Esophagus (tissue), 2 donors: ENCODE measurements around the gene ACBD6. TPM values are rescaled to one million over a fixed set of nuclear protein-coding genes. Genes with fewer than 3 reads are reported as not detected.

Experiments used
- H3K27ac ChIP-seq, 2 donors: one replicate each; pipeline ENCODE4 v1.5.1; 2013; ENCODE audit warnings: low read depth in 2 of 2, mild to moderate bottlenecking in 2 of 2, inconsistent platforms in 1 of 2, low read length in 1 of 2, moderate library complexity in 1 of 2
- H3K27me3 ChIP-seq, 2 donors: one replicate each; pipeline ENCODE4 v1.6.1; 2013; ENCODE audit warnings: low read length in 2 of 2, control low read depth in 1 of 2, mild to moderate bottlenecking in 1 of 2; ENCODE audit not compliant: insufficient read depth in 2 of 2, control insufficient read depth in 1 of 2
- H3K36me3 ChIP-seq, 2 donors: one replicate each; pipeline ENCODE4 v1.6.1; 2013; ENCODE audit warnings: low read length in 1 of 2; ENCODE audit not compliant: control insufficient read depth in 2 of 2, insufficient read depth in 2 of 2
- H3K4me1 ChIP-seq, 2 donors: one replicate each; pipeline ENCODE4 v1.6.1; 2013; ENCODE audit warnings: low read length in 1 of 2; ENCODE audit not compliant: control insufficient read depth in 2 of 2, insufficient read depth in 2 of 2
- H3K4me3 ChIP-seq, 2 donors: one replicate each; pipeline ENCODE4 v1.5.1; 2013; ENCODE audit warnings: low read length in 2 of 2, mild to moderate bottlenecking in 2 of 2, low read depth in 1 of 2, moderate library complexity in 1 of 2
- H3K9me3 ChIP-seq, 2 donors: one replicate each; pipeline ENCODE4 v1.6.1; 2013; ENCODE audit warnings: mild to moderate bottlenecking in 2 of 2, low read depth in 1 of 2, low read length in 1 of 2, moderate library complexity in 1 of 2; ENCODE audit not compliant: control insufficient read depth in 2 of 2, insufficient read depth in 1 of 2
- WGBS, 2 donors: extraction: QIAGEN DNeasy Blood & Tissue Kit; methylation state at CpG; one replicate each; pipeline ENCODE4 v1.1.7; 2013; 5-methylcytosine and 5-hydroxymethylcytosine counted together
- polyA plus RNA-seq, 2 donors: library from polyadenylated mRNA; stranded (reverse); fragments of 200-250 nt; gene quantifications; one replicate each; pipeline ENCODE4 v1.2.3, GENCODE V29; 2013
- donor health status: healthy with polysubstance abuse.
- donor health status: Bipolar disorder and iron deficiency.

The ACBD6 gene
- polyA plus RNA-seq, 2 donors, result 20.4 to 23.0 TPM

DNA sequence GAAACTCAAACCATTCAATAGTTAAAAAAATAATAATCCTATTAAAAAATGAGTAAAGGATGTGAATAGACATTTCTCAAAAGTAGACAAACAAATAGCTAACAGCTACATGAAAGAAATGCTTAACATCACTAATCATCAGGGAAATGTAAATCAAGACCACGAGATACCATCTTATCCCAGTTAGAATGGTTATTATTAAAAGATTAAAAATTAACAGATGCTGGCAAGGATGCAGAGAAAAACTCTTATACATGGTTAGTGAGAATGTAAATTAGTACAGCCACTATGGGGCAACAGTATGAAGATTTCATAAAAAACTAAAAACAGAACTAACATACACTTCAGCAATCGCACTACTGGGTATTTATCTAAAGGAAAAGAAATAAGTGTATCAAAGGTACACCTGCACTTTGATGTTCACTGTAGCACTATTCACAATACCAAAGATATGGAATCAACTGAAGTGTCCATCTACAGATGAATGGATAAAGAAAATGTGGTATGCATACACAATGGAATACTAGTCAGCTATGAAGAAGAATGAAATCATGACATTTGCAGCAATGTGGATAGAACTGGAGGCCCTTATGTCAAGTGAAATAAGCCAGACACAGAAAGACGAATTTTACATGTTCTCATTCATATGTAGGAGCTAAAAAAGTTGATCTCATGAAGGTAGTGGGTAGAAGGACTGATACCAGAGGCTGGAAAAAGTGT is 117.9 kb downstream of the ACBD6 start:
- Histone ChIP-seq H3K27ac (no peak overlapping the region), H3K36me3 (no peaks in the 10 kb centered on the region), H3K9me3 (peaks cover 0 to 3% of the 10 kb centered on the region in 2 donors), H3K4me1 (no peaks in the 10 kb centered on the region), H3K4me3 (no peak overlapping the region), H3K27me3 (no peaks in the 10 kb centered on the region)
- 87 to 93% methylated on average over 3 of the region's 3 CpGs for WGBS, 2 donors

DNA sequence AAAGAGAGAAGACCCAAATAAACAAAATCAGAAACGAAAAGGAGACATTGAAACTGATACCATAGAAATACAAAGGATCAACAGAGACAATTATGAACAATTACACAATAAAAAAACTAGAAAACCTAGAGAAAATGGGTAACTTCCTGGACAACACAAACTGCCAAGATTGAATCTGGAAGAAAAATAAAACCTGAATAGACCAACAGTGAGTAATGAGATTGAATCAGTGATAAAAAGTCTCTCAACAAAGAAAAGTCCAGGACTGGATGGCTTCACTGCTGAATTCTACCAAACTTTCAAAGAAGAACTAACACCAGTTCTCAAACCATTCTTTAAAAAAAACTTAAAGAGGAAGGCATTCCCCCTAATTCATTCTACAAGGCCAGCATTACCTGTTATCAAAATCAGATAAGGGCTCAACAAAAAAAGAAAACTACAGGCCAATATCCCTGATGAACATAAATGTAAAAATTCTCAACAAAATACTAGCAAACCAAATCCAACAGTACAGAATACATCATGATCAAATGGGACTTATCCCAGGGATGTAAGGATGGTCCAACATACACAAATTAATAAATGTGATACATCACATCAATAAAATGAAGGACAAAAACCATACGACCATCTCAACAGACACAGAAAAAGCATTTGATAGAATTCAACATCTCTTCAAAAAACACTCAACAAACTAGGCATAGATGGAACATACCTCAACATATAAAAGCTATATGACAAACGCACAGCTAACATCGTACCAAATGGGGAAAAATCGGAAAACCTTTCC is 119.9 kb downstream of the ACBD6 start:
- 87 to 91% methylated on average over 5 of the region's 5 CpGs for WGBS, 2 donors
- Histone ChIP-seq H3K4me3 (no peak overlapping the region), H3K36me3 (no peaks in the 10 kb centered on the region), H3K4me1 (no peaks in the 10 kb centered on the region), H3K27me3 (no peaks in the 10 kb centered on the region), H3K27ac (no peak overlapping the region), H3K9me3 (peaks cover 0 to 3% of the 10 kb centered on the region in 2 donors)

DNA sequence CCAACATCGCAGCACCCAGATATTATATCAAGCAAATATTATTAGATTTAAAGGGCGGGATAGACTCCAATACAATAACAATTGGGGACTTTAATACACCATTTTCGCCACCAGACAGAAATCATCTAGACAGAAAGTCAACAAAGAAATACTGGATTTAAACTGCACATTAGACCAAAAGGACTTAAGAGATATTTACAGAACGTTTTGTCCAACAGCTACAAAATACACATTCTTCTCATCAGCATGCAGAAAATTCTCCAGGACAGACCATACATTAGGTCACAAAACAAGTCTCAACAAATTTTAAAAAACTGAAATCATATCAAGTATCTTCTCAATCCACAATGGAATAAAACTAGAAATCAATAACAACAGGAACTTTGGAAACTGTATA is 121.2 kb downstream of the ACBD6 start:
- H3K9me3 ChIP-seq, result peaks cover 0 to 3% of the 10 kb centered on the region in 2 donors
- H3K4me3 ChIP-seq, result no peak overlapping the region
- 83 to 88% methylated on average over 4 of the region's 4 CpGs for WGBS, 2 donors
- H3K27me3 ChIP-seq, result no peaks in the 10 kb centered on the region
- no peak overlapping the region for H3K27ac ChIP-seq
- no peaks in the 10 kb centered on the region for H3K36me3 ChIP-seq
- H3K4me1 ChIP-seq, result no peaks in the 10 kb centered on the region

DNA sequence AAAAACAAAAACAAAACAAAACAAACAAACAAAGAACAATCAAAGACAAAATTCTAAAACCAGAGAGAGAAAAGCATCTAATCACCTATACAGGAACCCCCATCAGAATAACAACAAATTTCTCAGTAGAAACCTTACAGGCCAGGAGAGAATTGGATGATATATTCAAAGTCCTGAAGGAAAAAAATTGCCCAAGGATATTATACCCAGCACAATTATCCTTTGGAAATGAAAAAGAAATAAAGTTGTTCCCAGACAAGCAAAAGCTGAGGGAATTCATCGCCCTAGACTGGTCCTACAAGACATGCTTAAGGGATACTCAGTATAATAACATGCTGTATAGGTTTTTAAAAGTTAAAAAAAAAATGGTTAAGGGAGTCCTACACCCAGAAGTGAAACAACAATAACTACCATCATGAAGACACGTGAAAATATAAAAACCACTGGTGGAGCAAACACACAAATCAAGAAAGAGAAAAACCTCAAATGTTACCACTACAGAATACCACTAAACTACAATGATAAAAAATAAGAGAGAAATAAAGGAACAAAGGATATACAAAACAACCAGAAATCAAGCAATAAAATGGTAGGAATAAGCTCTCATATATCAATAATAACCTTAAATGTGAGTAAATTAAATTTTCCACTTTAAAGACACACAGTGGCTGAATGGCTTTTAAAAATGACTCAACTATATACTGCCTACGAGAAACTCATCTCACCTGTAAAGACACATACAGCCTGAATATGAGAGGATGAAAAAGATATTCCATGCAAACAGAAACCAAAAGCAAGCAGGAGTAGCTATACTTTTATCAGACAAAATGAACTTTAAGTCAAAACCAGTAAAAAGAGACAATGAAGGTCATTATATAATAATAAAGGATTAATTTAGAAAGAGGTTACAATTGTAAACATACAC is 121.9 kb downstream of the ACBD6 start:
- Histone ChIP-seq H3K27me3 (no peaks in the 10 kb centered on the region), H3K36me3 (no peaks in the 10 kb centered on the region), H3K4me1 (no peaks in the 10 kb centered on the region), H3K27ac (no peak overlapping the region), H3K4me3 (no peak overlapping the region), H3K9me3 (peaks cover 0 to 3% of the 10 kb centered on the region in 2 donors)
- WGBS, 2 donors, result 87% methylated on average over 3 of the region's 3 CpGs

DNA sequence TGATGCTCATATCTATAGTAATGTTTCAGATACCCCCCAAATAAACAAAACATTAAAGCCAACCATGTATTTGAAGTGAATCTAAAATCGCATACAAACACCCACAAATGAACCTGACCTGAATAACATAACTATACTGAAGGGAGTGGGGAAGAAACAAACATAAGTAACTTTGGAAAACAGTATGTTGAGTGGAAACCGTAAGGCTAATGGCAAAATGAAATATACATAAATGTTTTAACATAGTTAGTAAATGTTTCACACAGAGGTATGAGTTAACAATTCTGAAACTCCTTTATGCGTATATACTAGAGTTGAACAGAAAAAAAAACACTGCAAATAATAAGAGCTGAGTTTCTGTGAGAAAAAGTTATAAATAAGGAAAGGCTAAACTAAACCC is 125.6 kb downstream of the ACBD6 start:
- Histone ChIP-seq H3K27ac (no peak overlapping the region), H3K27me3 (no peaks in the 10 kb centered on the region), H3K4me3 (no peak overlapping the region), H3K9me3 (peaks cover 0 to 3% of the 10 kb centered on the region in 2 donors), H3K4me1 (no peaks in the 10 kb centered on the region), H3K36me3 (no peaks in the 10 kb centered on the region)
- WGBS, 2 donors, result 95 to 98% methylated on average over 3 of the region's 3 CpGs

DNA sequence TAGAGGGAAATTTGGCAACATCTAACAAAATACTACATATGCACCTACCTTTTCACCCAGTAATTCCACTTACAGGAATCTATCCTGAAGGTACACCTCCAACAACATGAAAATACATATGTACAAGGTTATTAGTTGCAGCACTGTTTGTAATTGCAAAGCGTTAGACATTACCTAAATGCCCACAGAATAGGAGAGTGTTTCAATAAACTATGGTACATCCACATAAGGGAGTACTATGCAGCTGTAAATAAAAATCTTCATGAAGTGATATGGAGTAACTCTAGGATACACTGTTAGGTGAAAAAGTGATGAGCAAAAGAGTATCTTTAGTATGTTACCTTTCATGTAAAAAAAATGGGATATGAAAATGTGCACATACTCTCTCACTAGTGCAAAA is 126.1 kb downstream of the ACBD6 start:
- Histone ChIP-seq H3K27me3 (no peaks in the 10 kb centered on the region), H3K36me3 (no peaks in the 10 kb centered on the region), H3K4me1 (no peaks in the 10 kb centered on the region), H3K9me3 (peaks cover 0 to 3% of the 10 kb centered on the region in 2 donors), H3K27ac (no peak overlapping the region), H3K4me3 (no peak overlapping the region)
- 95 to 96% methylated on average over 1 of the region's 1 CpG for WGBS, 2 donors

DNA sequence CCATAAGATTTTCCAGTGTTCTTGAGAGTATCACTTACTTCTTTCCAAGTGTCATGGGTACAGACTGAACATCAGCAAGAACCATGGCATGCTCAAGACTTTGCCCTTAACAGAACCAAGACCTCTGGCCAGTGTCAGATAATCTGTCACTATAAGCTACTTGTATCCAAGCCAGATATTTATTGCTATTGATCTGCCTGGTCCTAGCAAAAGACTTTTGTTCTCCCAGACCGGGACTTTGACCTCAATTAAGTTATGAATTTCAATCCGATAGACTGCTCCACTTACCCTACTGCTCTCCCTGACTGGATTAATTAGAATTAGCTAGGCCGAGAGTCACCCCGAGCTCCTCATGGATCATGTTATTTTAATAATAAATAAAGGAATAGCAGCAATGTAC is 129.6 kb downstream of the ACBD6 start:
- no peaks in the 10 kb centered on the region for H3K36me3 ChIP-seq
- H3K27ac ChIP-seq, result no peak overlapping the region
- no peaks in the 10 kb centered on the region for H3K9me3 ChIP-seq
- no peaks in the 10 kb centered on the region for H3K27me3 ChIP-seq
- 88 to 91% methylated on average over 4 of the region's 4 CpGs for WGBS, 2 donors
- no peaks in the 10 kb centered on the region for H3K4me1 ChIP-seq
- no peak overlapping the region for H3K4me3 ChIP-seq

DNA sequence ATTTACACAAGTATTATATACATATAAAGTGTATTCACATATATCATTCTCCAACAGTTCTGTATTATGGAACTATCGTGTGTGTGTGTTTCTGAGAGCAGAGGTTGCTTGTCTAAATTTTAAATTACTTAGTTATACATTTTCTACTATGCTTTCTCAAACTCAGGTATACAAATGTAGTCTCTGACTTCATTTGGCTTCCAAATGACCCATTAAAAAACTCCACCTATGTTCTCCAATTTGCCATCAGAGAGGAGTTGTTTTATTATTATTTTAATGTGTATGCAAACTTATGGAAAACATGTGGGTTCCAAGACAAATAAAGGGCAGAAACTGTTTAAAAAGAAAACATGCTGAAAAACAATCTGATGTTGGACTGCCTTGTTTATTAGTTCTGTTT is 131.8 kb downstream of the ACBD6 start:
- Histone ChIP-seq H3K36me3 (no peaks in the 10 kb centered on the region), H3K27ac (no peak overlapping the region), H3K9me3 (no peaks in the 10 kb centered on the region), H3K27me3 (no peaks in the 10 kb centered on the region), H3K4me3 (no peak overlapping the region), H3K4me1 (no peaks in the 10 kb centered on the region)
- WGBS, 2 donors, result 98 to 100% methylated on average over 1 of the region's 1 CpG

DNA sequence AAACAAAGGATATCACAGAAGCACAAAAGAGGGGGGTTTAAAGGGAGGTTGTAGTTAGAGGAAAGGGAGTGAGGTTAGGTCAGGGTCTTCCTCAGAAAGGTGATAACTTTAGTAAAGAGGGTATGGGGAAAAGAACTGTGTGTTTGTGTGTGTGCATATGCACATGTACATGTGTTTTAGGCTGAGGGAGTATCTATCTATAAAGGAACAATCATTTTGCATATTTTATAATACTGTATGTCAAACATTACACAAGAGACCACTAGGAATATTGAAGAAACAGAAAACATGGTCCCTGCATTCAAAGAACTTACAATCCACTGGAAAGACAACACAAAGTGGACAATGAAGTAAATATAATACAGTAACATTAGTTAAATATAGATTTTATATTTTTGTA is 132.2 kb downstream of the ACBD6 start:
- no peaks in the 10 kb centered on the region for H3K36me3 ChIP-seq
- no peak overlapping the region for H3K4me3 ChIP-seq
- H3K9me3 ChIP-seq, result no peaks in the 10 kb centered on the region
- H3K4me1 ChIP-seq, result no peaks in the 10 kb centered on the region
- no peaks in the 10 kb centered on the region for H3K27me3 ChIP-seq
- H3K27ac ChIP-seq, result no peak overlapping the region
